NOMO-1 treated with DMSO at 0.1 percent for 48 hours (cell line): ENCODE results near the gene TBCK.

Experiments used
- DNase-seq: peaks from one replicate; lab custom pipeline; 2025; ENCODE audit not compliant: unreplicated experiment; lab: John Stamatoyannopoulos, UW

TBCK gene

DNA sequence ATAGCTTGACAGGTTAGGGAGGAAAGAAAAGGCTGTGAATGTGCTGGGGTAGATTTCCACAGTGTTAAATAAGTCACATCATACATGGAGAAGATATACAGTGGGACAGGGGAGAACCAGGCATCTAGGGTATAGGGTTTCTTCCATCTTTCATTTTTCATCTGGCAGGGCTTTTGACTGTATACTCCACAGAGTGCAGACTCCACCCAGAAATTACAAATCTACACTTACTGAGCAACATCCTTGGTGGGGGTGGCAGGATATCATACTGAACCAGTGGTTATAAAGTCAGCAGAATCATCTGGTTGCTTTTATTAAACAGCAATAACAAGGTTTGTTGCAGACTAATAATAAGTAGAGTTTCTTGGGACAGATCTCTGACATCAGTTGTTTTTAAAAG lies 266.5 kb downstream of the TBCK start:
- no peak for DNase-seq

- no peak for DNase-seq
These were observed 267.6 kb downstream of the TBCK start for GRCh38 chr4:106048250-106048971.

DNA sequence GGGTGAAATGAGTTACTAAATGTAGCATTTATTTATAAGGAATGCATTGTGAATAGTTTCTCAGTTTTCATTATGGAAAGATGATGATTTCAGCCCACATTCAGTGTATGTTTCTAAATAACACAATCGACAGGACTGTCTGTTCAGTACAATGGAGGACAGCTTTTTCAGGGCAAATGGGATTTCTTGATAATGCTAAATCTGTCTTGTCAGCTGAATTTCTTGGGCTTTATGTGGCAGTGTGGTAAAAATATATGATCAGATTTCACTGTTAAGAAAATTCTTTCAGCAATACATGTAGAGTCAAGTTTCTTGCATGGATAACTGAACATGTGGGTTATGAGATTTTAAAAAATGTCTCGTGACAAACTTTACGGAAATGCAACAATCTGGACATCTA lies 269.9 kb downstream of the TBCK start:
- DNase-seq: no peak

GRCh38 chr4:106041294-106042002 lies 274.6 kb downstream of the TBCK start:
- no peak for DNase-seq

DNA sequence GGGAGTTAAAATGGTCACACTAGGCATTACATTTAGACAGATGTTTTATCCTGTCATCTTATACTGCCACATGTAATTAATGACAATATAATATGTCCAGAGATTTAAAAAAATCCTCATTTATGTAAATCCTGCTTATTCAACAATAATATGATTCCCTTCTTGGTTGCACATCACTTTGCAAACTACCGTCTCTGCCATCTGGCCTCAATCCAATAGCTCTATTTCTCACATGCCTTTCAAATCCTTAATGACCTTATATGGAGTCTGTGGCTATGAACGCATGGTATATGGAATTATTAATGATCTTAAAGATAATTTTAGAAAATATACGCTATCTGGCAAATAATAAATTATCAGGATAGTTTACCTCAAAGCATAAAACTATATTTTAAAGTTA lies 276.2 kb downstream of the TBCK start:
- DNase-seq: no peak

- no peak for DNase-seq
These were observed 277.1 kb downstream of the TBCK start for GRCh38 chr4:106038908-106039307.

DNA sequence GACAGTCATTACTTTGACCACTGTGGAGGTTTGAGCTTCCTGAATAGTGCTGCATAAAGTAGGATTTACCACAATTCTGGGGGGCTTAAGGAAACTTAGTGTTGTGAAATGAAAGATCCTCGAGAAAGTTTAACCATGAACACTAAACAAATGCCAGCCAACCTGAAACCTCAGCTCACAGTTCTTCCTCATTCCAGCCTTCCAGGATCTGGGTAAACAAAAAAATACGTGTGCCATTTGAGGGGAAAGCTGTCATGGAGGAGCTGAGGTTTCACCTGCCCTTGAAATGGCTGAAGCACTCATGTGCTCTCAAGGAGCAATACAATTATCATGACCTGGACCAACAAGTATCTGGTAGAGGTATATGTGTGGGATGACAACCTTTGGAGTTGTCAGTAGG lies 278.0 kb downstream of the TBCK start:
- no peak for DNase-seq

DNA sequence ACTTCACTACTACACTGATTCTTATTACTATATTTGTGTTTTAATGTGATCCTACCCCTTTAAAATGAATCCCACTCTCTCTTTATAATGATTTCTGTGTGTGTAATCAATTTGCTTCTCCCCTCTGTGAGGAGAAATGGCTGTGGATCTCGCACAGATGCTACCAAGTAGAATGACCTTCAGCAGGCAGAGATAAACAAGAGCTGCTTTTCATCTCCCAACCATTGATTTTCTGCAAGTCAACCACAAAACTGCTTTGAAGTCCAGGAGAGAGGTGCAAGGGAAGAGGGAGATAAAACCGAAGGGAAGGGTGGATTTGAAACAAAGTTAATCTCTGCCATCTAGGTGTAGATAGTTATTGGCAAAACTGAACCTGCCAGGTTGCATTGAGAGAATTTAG lies 279.2 kb downstream of the TBCK start:
- no peak for DNase-seq

DNA sequence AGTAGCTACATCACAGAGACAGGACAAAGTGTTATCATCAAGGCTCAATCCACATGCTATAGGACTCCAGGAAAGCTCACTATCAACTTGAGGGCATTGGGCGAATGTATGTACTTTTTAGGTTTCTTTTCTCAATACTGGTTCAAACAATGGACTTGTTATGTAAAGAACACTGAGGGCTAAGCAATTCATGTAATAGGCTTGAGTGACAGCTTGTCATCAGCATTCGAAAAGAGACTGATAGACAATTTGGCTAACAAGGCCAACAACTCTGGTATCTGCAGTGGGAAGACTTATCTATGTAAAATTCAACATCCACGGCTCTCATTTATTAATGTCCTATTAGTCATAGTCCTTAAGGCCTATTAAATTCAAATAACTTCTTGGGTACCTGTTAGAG lies 279.7 kb downstream of the TBCK start:
- DNase-seq: no peak

GRCh38 chr4:106035204-106035603 lies 280.8 kb downstream of the TBCK start:
- no peak for DNase-seq

DNA sequence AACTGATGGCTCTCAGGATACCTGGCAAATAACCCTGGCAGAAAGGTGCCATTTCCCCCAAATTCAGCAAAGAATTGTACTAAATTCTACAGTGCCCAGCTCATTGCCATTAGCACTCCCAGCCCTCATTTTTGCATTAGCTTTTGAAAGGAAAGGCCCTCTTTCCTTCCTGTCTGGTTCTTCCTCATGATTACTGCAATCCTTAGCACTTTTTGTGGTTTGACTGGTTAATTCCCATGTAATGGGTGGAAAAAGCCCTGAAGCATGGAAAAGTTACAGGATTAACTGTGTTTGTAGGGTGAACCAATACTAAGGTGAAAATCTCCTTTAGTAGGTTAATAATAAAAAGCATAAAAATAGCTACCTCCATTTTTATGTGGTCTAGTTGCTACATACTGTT lies 281.3 kb downstream of the TBCK start:
- no peak for DNase-seq

- no peak for DNase-seq
These were observed 281.8 kb downstream of the TBCK start for GRCh38 chr4:106034220-106034619.

DNA sequence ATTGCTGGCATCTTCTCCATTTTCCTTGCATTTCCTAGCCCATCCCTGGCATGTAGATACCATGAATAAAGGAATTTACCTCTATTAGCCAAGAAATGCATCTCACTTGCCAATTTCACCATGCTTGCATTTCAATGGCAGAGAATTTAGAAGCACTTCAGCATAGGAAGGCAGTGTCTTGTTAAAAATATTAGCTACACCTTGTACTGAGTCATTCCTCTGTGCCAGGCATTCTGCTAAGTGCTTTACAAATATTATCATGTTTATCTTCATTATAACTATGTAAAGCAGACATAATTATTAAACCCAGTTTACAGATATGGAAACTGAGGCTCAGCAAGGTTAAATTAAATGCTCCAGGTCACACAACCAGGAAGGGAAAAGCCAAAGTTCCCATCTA lies 282.5 kb downstream of the TBCK start:
- no peak for DNase-seq

GRCh38 chr4:106032851-106033286 lies 283.1 kb downstream of the TBCK start:
- DNase-seq: no peak

DNA sequence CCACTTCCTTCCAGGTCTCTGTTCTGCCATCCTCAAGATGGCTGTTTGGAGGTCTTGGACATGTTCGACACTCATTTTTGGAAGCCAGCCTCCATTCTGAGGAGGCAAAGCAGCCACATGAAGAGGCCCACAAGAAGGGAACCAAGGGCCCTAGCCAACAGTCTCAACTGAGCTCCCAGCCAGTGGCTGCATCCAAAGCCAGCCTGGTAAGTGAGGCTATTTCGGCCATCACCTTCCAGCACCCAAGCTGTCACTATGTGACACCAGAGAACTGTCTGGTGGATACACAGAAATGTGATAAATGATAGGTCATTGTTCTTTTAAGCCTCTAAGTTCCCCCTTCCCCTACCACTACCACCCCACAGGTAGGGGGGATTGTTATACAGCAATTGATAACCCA lies 293.6 kb downstream of the TBCK start:
- no peak for DNase-seq

- DNase-seq: no peak
These were observed 294.1 kb downstream of the TBCK start for GRCh38 chr4:106021737-106022410.

- no peak for DNase-seq
These were observed 296.2 kb downstream of the TBCK start for GRCh38 chr4:106019771-106020170.

- no peak for DNase-seq
These were observed 298.0 kb downstream of the TBCK start for GRCh38 chr4:106017975-106018374.

DNA sequence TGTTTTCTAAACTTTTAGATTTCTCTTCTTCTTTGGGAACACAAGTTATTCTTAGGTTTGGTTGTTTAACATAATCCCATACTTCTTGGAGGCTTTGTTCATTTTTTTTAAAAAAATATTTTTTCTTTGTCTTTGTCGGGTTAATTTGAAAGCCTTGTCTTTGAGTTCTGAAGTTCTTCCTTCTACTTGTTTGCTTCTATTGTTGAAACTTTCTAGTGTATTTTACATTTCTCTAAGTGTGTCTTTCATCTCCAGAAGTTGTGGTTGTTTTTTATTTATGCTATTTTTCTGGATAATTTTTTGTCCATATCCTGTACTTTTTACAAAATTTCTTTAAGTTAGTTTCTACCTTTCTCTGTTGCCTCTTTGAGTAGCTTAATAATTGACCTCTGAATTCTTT lies 304.6 kb downstream of the TBCK start:
- DNase-seq: no peak

DNA sequence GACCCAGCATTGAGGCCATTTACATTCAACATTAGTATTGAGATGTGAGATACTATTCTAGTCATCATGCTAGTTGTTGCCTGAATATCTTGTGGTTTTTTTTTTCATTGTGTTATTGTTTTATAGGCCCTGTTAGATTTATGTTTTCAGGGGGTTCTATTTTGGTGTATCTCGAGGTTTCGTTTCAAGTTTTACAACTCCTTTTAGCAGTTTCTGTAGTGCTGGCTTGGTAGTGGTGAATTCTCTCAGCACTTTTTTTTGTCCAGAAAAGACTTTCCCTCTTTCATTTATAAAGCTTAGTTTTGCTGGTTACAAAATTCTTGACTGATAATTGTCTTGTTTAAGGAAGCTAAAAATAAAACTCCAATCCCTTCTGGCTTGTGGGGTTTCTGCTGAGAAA lies 305.2 kb downstream of the TBCK start:
- DNase-seq: no peak

GRCh38 chr4:106002994-106003393 lies 313.0 kb downstream of the TBCK start:
- DNase-seq: no peak
